GM12891 (cell line): ENCODE measurements around the gene MS4A15.

Source experiments
- POLR2A ChIP-seq: IDR thresholded peaks from 2 replicates; pipeline ENCODE4 v1.6.1; 2011; ENCODE audit warnings: low read depth, low read length, control low read depth
- POLR2AphosphoS5 ChIP-seq: IDR thresholded peaks from 2 replicates; pipeline ENCODE4 v1.6.1; 2011; ENCODE audit warnings: low read depth, low read length, control low read depth
- TAF1 ChIP-seq: IDR thresholded peaks from 2 replicates; pipeline ENCODE4 v1.6.1; 2011; ENCODE audit warnings: low read depth, low read length, control low read depth

- TF ChIP-seq POLR2AphosphoS5 = no peak
- no peak for TF ChIP-seq POLR2A
- no peak for TF ChIP-seq TAF1
Measured at GRCh38 chr11:60769273-60769672, 12.6 kb downstream of the MS4A15 start.
